ENCODE results near the gene STAG2.

- TF ChIP-seq CTCF (conservative IDR thresholded peaks at IDR 0.05), result no peak
- no peak for TF ChIP-seq ZFX (IDR thresholded peaks at IDR 0.05)
These were observed 49.1 kb downstream of the STAG2 start for GRCh38 chrX:124010566-124010965.
